DMS153 treated with DMSO at 0.1 percent for 48 hours (cell line): Measurements from ENCODE around the gene MFSD2A.
"Not testable (repeated sequence)": the region's sequence is repeated elsewhere in the genome, so short reads cannot be mapped to it uniquely, and the experiment has no call there.

Experiments
- DNase-seq: peaks from one replicate; lab custom pipeline; 2025; ENCODE audit not compliant: unreplicated experiment; lab: John Stamatoyannopoulos, UW

MFSD2A gene

GRCh38 chr1:40001456-40001855, 46.5 kb downstream of the MFSD2A start:
- no peak for DNase-seq

- DNase-seq: no peak
Observed at GRCh38 chr1:40003156-40004093, 48.5 kb downstream of the MFSD2A start.

DNA sequence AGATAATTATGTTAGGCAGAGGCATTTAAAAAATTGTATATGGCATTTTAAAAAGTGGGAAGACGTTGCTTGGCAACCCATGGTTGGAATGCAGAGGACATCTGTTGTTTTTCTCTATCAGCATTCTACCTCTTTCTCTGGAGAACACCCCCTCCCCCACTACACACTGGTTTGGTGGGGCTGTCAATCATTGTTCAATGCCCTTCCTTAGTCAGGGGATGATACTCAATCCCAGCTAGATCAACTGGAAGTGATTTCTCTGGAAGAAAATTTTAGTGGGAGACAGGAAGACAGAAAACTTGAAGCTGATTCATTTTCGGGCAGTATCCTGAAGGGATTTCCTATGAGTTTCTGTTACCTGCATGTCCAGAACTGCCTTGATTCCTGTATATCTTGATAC, 49.9 kb downstream of the MFSD2A start:
- DNase-seq: no peak

- not testable (repeated sequence) for DNase-seq
Observed at GRCh38 chr1:40007481-40008034, 52.6 kb downstream of the MFSD2A start.

GRCh38 chr1:40011198-40011597, 56.3 kb downstream of the MFSD2A start:
- no peak for DNase-seq

DNA sequence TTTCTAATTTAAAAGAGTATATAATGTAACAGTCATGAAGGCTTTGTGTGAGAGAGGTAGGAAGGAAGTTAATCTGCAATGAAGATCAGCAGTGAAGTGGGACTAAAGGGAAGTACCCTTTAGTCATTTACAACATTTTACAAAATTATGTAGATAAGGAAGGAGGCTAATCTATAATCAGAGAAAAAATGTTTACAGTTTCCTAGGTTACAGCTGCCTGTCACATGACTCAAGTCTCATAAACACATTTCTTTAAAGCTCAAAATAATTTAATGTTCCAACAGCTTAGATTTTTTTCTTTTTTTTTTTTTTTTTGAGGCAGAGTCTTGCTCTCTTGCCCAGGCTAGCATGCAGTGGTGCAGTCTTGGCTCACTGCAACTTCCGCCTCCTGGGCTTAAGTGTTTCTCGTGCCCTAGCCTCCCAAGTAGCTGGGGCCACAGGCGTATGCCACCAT, 59.3 kb downstream of the MFSD2A start:
- DNase-seq: no peak

DNA sequence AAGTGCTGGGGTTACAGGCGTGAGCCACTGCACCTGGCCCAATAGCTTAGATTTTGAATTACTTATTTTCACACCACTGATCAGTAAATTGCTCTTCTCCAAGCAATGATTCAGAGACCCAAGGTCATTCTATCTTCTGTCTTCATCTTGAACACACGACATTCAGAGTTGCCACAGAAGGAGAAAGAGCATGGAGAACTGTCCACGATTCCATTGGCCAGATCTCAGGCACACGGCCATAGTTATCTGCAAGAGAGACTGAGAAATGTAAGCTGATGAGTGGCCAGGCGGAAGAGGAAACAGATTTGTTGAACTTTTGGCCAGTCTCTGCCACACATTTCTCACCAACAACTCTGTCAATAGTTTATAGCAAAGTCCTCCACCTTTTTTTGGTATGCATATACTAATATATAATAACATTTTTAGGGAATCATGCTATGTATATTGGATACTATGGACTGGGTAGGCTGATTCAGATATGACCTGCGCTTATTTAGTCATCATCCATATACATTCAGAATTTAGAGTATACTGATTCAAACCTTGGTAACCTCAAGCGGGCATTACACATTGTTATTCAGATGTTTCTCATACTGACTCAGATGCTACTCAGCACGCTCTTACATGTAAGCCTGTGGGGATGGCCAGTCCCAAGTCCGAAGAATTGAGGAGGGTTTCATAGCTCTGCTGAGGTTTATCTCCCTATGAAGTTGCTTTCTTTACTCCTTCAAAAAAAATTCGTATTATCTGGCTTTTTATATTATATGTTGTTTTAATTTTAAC, 60.1 kb downstream of the MFSD2A start:
- DNase-seq: no peak

DNA sequence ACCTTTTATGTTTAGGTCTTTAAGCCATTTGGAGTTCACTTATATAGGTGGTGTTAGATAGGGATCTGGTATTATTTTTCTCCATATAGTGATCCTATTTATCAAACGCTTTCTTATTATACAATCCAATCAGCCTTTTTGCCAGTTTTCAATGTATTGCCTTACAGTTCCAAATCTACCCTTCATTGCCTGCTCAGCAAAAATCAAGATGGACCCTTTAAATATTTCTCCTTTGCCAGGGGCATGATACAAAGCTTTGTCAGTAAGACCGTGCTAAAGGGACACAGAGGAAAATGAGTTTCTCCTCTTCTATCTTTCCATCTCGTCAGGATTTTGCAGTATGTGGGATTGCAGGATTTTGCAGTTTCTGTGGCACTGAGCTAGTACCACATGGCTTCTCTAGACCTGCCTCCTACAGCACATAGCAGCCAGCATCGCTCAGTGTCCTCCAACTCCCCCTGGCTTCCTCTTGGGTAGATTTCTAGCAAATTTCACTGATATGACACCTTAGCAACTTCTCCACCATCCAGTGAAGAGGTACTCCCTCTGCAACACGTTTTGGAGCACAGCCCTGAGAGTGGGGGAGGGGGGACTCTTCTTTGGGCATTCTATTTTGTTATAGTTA, 63.1 kb downstream of the MFSD2A start:
- DNase-seq: no peak
